BE2C (cell line): ENCODE results near the gene CCT5. TPM values are rescaled to one million over a fixed set of nuclear protein-coding genes. Genes with fewer than 3 reads are reported as not detected.

Source experiments
- DNase-seq: peaks from one replicate; pipeline ENCODE4 v3.0.0-alpha.2; 2020
- H3K27me3 ChIP-seq: fragments of 250-450 bp; sonication (Bioruptor Pico); 2 replicates; pipeline ENCODE4 v1.5.1; 2020; ENCODE audit warnings: mild to moderate bottlenecking
- H3K36me3 ChIP-seq: fragments of 250-450 bp; sonication (Bioruptor Pico); 2 replicates; pipeline ENCODE4 v1.5.1; 2020; ENCODE audit warnings: mild to moderate bottlenecking
- H3K4me1 ChIP-seq: fragments of 250-450 bp; sonication (Bioruptor Pico); 2 replicates; pipeline ENCODE4 v1.5.1; 2020
- H3K4me3 ChIP-seq: 2 replicates; pipeline ENCODE4 v1.5.1; 2011; ENCODE audit warnings: low read depth, low read length
- H3K9me3 ChIP-seq: fragments of 250-450 bp; sonication (Bioruptor Pico); 2 replicates; pipeline ENCODE4 v1.5.1; 2020
- CTCF ChIP-seq: IDR thresholded peaks from 2 replicates; pipeline ENCODE4 v1.5.1; 2012; ENCODE audit warnings: mild to moderate bottlenecking, low read depth, low read length
- polyA plus RNA-seq: library from polyadenylated mRNA; unstranded; fragments of >200 nt; gene quantifications from one replicate; pipeline ENCODE4 v1.2.1, GENCODE V29; 2012; ENCODE audit warnings: low read depth, missing spikeins; ENCODE audit not compliant: insufficient read length, insufficient read depth

Gene CCT5
- 519 TPM for polyA plus RNA-seq

DNA sequence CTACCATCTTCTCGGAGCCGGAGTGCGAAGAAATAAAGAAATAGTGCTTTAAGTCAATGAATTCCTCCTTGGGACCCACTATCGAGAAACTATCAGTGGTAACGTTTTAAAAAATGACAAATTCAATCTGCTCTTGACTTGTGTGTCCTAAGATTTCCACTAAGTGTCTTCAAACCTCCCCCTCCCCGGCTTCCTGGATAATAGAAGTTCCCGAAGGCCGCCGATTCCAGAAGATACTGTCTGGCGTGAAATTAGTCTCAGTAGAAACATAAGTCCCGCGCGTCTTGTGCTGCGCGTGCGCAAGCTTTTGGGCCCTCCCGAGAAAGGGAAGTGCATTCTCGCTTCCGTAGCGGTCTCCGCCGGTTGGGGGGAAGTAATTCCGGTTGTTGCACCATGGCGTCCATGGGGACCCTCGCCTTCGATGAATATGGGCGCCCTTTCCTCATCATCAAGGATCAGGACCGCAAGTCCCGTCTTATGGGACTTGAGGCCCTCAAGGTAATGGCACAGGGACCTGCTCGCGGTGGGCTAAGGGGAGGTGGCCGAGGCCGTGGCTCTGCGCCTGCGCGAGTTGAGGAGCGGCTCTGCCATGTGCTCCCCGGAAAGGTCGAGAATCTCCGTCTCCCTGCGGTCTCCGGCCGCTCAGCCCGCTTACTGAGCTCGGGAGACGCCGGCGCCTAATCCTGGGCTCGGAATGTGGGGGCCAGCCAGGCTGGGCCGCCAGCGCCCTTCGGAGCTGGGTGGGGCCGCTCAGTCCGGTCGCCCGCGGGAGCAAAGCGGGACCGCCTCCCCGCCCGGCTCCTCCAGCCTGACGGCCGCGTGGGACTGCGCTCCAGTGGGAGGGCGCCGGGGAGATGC, at the start of gene CCT5:
TSS of gene CCT5 (plus strand) at position 333 of the 858 bp plus-strand sequence. CDS start at position 394, 61 bp downstream.
- H3K9me3 ChIP-seq: no peaks in the 10 kb centered on the region
- H3K4me1 ChIP-seq: no peaks in the 10 kb centered on the region
- H3K36me3 ChIP-seq: peaks cover 36% of the 10 kb centered on the region
- H3K4me3 ChIP-seq: peak within 1 kb of the TSS; percentile 97
- no peaks in the 10 kb centered on the region for H3K27me3 ChIP-seq
- TF ChIP-seq CTCF: no peak
- DNase-seq: peak; percentile 91

DNA sequence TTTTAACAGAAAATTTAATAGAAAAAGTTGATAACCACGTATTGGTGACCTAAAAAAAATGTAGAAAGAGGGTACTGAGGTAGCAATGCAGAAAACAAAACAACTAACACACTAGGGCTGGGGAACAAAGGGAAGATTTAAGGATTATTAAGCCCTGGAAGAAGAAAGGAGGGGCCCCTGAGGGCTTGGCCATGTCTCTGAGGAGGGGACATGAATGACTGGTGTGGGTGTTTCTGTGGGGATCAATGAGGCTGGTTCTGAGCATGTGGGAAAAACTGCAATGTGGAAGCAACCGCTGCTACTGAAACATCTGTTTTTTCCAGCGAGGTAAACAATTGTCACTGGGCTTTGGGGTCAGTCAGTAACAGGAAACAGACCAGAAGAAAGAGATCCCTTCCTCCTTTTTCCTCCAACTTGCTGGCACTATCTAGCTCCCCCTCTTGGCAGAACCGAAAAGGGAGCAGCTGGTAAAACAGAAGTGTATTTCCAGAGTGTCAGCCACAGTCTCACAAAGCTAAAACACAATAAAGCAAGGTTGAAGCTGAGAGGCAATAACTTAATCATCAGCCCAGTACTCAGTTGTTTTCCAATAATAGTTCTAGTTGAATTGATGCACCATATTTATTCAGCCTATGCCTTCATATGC, 48.7 kb upstream of the CCT5 start:
- Histone ChIP-seq H3K9me3 (no peaks in the 10 kb centered on the region), H3K4me3 (no peak overlapping the region), H3K36me3 (no peaks in the 10 kb centered on the region), H3K4me1 (no peaks in the 10 kb centered on the region), H3K27me3 (no peaks in the 10 kb centered on the region)
- no peak for DNase-seq
- TF ChIP-seq CTCF: peak; percentile 46

- TF ChIP-seq CTCF: no peak
- no peaks in the 10 kb centered on the region for H3K36me3 ChIP-seq
- DNase-seq: no peak
- H3K4me3 ChIP-seq: no peak overlapping the region
- no peaks in the 10 kb centered on the region for H3K9me3 ChIP-seq
- H3K27me3 ChIP-seq: no peaks in the 10 kb centered on the region
- no peaks in the 10 kb centered on the region for H3K4me1 ChIP-seq
These were observed 47.8 kb upstream of the CCT5 start for GRCh38 chr5:10202089-10202910.

GRCh38 chr5:10209004-10209403, 41.1 kb upstream of the CCT5 start:
- TF ChIP-seq CTCF: no peak
- no peaks in the 10 kb centered on the region for H3K4me1 ChIP-seq
- no peaks in the 10 kb centered on the region for H3K9me3 ChIP-seq
- no peak for DNase-seq
- no peak overlapping the region for H3K4me3 ChIP-seq
- no peaks in the 10 kb centered on the region for H3K27me3 ChIP-seq
- H3K36me3 ChIP-seq: no peaks in the 10 kb centered on the region

DNA sequence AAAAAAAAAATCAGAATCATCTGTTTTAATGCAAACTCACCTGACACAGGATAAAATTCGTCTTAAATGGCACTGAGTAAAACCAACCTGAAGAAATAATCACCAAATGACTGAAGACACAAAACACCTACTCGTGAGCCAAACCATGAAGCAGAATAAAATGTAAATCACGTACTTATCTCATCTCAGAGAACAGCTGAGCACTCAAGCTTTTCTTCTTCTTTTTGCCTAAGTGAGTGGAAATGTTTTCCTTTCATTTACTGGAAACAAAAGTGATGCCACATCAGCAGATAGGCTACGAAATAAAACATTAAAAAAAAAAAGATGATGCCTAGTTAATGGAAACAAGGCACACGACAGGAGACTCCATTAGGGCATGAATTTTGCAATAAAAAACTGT, 36.8 kb upstream of the CCT5 start:
- Histone ChIP-seq H3K27me3 (no peaks in the 10 kb centered on the region), H3K4me3 (no peak overlapping the region), H3K36me3 (no peaks in the 10 kb centered on the region), H3K9me3 (no peaks in the 10 kb centered on the region), H3K4me1 (no peaks in the 10 kb centered on the region)
- DNase-seq: no peak
- no peak for TF ChIP-seq CTCF
